IPS-NIHi11 (cell line): ENCODE measurements around the gene NFYB.
"Not testable (repeated sequence)": the region's sequence is repeated elsewhere in the genome, so short reads cannot be mapped to it uniquely, and the experiment has no call there.

Experiments used
- DNase-seq: peaks from one replicate; pipeline ENCODE4 v3.0.0; 2012; ENCODE audit warnings: mixed read lengths, low spot score

Gene NFYB

DNA sequence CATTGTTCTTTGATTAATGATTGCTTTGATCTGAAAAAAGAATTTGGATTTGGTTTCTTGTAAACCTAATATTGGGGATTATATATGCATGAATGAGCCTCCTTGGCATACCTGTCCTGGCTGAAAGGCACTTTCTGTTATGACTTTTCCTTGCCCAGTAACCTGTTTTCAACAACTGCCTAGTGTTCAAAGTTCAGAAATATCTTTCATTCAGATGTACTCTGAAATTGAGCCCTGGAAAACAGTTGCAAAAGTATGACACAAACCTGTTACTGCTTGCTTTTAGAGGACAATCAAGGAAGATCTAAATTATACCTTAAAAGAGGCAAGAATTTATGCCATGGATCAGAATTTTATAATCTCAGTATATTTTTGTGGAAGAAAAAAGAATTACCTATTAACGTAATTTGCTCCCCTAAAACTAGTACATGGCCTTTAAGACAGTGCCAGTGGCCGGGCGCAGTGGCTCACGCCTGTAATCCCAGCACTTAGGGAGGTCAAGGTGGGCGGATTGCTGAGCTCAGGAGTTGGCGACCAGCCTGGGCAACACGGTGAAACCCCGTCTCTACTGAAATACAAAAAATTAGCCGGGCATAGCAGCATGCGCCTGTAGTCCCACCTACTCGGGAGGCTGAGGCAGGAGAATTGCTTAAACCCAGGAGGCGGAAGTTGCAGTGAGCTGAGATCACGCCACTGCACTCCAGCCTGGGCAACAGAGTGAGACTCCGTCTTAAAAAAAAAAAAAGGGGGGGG, 23.0 kb downstream of the NFYB start:
- DNase-seq = not testable (repeated sequence)

DNA sequence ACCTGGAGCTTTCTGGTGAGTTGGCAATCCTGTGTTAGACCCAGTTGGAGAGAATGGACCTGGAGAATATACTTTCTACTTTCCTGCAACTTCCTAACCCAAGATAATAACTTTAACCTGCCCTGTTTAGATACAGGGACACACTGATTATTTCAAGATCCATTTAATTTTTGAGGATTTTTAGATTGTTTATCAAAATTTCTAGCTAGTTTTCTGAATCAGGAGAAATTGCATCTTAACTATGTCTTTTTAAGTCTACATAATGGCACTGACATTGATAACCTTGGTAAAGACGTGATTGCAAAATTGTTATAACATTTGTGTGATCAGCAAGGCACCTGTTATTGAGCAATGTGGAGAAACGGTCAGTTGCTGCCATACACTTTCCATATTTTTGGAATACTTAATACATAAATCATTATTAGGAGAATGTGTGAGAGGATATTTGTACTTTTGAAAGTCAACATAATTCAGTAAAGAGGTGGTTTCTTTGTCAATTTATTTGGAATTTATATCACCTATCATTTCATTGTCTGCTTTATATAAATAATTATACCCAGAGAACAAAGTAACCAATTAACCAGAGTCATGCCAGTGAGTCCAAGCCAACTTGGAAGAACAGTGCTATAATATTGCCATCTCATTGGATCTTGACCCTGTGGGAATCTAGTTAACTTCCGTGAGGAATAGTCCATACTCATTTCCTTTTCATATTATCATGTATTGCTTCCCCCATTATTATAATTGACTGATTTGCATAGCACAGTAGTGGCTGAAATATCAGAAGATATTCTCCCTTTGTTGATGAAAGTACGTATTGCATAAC, 28.4 kb downstream of the NFYB start:
- DNase-seq = no peak

DNA sequence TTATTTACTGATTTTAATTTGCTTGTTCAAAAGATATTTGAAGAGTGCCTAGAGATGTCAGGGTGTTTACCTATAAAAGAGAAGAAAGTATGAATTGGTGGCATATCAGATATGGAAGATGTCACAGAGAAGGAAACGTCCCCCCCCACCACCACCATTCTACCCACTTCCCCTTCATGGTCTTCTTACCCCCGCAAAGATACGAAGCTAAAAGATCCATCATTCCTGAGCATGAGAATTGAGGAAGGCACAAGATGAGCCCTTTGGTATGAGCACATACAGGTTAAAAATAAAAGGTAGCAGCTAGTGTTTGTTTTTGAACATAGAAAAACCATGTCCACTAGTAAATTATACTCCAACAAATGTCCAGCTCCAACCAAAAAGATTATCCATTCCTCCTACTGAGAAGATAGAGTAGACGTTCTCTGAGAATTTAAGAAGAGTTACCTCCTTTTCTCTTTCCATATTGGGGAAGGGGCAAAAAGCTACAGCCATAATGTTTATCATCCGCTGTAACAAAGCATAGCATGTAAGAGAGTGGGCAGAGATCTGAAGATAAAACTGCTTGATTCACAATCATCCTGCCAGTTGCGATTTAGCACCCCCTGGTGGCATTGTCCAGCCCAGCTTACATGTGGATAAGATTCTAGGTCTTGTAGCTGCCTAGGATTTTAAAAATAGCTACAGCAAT, 29.1 kb downstream of the NFYB start:
- DNase-seq = peak; percentile 76

DNA sequence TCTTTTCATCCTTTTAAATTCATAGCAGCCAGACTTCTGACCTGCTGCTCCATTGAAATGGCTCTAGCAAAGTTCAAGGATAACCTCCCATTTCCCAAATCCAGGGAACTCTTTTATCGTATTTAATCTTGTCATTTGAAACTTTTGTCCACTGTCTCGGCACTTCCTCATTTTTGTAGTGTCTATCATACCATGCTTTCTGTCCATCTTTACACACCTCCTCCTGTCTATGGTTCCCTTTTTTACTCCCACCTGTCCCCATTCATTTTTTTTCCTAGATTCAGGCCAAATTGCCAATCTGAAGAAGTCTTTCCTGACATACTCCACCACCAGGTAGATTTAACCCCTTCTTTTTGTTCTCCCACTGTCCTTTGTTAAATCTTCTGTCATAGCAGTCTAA, 31.0 kb downstream of the NFYB start:
- DNase-seq = no peak

DNA sequence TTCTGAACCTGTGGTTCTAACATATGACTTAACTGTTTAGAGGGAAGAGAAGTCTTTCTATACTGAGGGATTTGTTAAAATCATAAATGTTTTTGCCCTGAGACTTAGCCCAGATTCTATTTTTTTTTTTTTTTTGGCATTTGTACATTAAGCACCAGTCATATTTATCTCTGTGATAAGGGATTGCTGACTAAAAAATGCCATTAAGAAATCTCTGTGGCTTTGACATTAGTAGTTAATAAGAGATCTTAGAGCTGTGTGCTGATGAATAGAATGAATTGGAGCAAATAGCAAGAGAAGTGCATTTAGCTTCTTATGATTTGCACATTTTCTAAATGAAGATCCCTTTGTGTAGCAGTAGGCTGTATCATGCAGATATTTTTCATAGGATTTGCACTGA, 32.5 kb downstream of the NFYB start:
- no peak for DNase-seq

DNA sequence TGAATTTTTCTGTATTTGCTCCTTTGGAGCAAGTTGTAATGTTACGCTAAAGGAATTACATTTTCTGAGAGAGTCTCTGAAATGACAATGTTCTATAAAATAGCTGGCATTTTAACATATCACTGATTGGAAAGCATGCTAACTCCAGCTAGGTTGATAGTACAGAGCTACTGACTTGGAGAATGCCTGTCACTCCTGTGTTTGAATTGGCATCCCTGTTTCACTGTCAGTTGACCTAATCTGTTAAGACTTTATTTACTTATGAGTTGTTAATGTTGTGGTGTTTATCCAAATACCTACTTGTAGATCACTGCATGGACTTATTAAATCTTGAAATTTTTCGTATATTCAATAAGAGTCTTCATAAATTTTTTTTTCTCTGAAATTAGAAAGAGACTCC, 40.1 kb downstream of the NFYB start:
- DNase-seq = no peak

DNA sequence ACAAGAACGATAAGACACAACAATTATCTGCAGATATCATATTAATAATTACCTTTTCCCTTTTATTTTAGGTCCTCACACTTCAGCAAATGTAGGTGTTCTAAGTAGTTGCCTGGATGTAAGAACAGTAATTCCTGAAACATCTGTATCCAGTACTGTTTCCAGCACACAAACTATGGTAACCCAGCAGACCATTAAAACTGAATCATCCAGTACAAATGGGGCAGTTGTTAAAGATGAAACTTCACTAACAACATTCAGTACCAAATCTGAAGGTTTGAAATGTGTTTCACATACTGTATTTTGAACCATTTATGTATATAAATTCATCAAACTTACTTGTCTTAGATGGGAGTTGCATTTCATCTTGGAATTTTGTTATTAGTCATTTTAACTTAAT, 42.7 kb downstream of the NFYB start:
- no peak for DNase-seq

DNA sequence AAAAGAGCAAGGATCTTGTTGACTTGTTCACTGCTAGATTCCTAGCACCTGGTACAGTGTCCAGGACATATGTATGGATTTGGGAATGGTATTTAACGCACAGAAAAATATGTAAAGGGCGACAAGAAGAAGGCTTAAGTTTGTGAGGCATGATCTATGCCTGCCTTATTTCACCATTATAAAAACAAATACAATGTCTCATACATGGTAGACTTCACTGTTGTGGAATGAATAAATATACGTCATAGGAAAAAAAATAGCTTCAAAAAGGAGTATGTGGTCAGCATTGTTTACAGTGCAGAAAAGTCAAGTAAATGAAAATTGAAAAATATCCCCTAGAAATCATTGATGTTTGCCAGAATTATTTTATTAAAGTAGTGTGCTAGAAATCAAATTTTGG, 43.7 kb downstream of the NFYB start:
- DNase-seq = no peak

DNA sequence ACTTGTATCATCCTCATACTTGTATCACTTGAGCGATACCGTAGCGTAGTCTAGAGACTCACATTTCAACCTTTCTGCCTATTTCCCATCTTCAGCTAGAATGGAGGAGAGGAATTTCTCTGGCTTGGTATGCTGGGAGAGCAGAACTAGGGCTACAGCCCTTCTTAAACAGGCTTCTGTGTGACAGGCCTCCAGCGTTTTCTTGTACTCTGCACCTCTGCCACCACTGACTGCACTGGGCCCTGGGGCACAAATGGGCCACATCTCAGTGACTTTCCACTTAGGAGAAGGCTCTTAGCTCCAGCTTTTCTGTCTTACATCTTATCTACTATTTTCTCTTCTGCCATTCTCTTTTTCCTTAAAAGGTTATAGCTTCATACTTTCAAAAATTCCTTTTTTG, 46.9 kb downstream of the NFYB start:
- DNase-seq = no peak

DNA sequence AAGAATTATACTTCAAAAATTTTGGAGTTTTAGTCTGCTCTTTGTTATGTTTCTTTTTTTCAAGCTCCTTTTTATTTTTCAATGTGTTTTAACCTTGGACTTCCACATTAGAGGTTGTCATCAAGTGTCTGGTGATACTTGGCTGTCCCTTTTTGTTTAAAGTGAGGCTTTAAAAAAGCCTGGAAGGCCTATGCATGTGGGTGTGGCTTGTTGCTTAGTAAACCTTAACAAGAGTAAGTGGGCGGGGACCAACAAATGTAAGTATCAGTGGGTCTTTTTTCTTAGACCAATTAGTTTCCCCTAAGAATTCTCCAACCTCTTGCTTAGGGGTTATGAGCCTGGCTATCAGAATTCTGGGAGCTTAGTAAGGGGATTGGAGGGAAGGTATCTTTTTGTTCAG, 47.3 kb downstream of the NFYB start:
- DNase-seq = peak; percentile 24

DNA sequence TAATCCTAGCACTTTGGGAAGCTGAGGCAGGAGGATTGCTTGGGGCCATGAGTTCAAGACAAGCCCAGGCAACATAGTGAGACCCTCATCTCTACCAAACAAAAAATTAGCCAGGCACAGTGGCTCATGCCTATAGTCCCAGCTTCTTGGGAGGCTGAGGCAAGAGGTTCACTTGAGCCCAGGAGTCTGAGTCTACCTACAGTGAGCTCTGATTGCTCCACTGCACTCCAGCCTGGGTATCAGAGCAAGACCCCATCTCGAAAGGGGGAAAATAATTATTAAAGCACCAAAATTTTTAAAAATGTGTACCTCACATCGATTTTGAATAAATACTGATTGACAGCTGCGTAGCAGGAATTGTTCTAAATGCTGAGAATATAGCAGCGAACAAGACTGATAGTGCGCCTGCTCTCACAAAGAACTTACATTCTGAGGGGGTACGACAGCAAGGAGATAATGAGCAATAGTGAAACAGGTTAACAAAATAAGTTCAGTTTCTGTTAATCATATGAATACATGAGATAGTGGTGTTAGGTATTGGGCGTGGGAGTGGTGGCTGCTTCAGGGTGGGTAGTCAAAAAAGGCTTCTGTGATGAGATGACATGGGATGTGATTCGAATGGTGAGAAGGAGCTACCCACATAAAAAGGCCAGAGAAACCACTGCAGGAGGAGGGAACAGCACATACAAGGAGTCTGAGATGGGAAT, 54.1 kb downstream of the NFYB start:
- no peak for DNase-seq

DNA sequence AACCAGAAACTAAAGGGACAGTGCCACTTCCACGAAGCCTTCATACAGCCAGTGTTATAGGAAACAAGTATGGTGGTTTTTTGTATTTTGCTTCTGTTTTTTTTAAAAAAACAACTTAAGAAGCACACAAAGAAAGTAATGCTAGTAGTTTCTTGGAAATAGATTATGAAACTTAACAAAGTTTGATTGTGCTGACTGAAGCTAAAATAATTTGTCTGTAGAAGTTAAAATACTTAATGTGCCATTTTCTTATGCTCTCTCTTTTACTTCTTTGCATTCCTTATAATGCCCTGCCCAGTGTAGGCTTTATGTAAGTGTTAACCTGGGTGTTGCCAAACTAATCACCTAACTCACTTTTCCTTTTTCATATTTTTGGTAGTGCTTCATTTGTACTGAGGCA, 57.2 kb downstream of the NFYB start:
- DNase-seq = no peak

DNA sequence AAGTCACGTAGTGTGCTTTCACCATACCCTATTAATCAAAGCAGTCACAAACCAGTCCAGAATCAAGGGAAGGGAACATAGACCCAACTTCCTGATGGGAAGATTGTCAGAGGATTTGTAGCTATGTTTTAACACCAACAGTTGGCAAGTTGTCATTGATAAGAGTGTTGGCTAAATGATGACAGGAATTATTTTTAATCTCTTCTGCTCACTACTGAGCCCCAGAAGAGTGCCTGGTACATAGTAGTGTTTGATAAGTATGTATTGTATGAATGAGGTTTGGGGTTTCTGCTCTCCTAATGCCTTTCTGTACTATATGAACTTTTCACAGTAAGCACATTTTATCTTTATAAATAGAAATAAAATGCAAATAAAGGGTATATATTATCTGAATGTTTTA, 59.0 kb downstream of the NFYB start:
- DNase-seq = no peak

DNA sequence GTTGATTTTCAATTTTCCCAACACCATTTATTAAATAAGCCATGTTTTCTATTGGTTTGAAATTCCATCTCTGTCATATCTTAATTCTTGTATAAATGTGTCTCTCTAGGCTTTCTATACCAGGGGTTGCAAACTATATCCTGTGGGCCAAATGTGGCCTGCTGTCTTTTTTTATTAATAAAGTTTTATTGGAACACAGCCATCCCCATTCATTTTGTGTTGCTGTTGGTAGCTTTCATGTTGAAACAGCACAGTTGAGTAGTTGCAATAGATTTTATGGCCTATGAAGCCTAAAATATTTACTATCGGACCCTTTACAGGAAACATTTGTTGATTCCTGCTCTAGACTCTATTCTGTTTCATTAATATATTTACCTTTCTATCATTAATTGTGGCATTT, 64.3 kb downstream of the NFYB start:
- no peak for DNase-seq

DNA sequence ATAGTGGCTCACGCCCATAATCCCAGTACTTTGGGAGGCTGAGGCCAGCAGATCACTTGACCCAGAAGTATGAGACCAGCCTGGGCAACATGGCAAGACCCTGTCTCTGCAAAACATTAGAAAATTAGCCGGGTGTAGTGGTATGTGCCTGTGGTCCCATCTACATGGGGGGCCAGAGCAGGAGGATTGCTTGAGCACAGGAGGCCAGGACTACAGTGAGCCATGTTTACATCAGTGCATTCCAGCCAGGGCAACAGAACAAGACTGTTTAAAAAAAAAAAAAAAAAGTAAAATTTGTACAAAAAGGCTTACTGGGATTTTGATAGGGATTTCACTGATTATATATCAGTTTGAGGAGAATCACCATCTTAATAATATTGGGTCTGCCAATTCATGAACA, 65.9 kb downstream of the NFYB start:
- no peak for DNase-seq
